ENCODE data around the gene RNASEH1.
"Not testable (repeated sequence)": the region's sequence is repeated elsewhere in the genome, so short reads cannot be mapped to it uniquely, and the experiment has no call there.

Gene RNASEH1

GRCh38 chr2:3516831-3517230, 41.3 kb downstream of the RNASEH1 start:
- H3K27ac ChIP-seq (ENCODE audit: low read depth, low read length) = no peak overlapping the region
- H4K5ac ChIP-seq (ENCODE audit: low read length) = no peak overlapping the region
- H3K4ac ChIP-seq (ENCODE audit: low read depth, low read length) = no peak overlapping the region
- no peaks in the 10 kb centered on the region for H3K79me1 ChIP-seq (ENCODE audit: low read length)
- no peak overlapping the region for H3K4me3 ChIP-seq (ENCODE audit: low read length)
- H2AK5ac ChIP-seq (ENCODE audit: low read length) = no peak overlapping the region
- no peaks in the 10 kb centered on the region for H3K27me3 ChIP-seq (ENCODE audit: insufficient read depth, low read length, poor library complexity)
- no peak overlapping the region for H3K4me2 ChIP-seq (ENCODE audit: low read length)
- no peak overlapping the region for H4K8ac ChIP-seq (ENCODE audit: low read depth, low read length)
- H3K79me2 ChIP-seq (ENCODE audit: control insufficient read depth, insufficient read depth, low read length) = peaks cover 2% of the 10 kb centered on the region
- H3K56ac ChIP-seq (ENCODE audit: low read length) = no peak overlapping the region
- no peak overlapping the region for H2BK120ac ChIP-seq (ENCODE audit: low read depth, low read length)
- H3K4me1 ChIP-seq (ENCODE audit: control insufficient read depth, low read depth, low read length) = peaks cover 9% of the 10 kb centered on the region
- no peaks in the 10 kb centered on the region for H3K36me3 ChIP-seq (ENCODE audit: control insufficient read depth, insufficient read depth, low read length)
- H3K9ac ChIP-seq (ENCODE audit: low read length) = no peak overlapping the region
- H3K18ac ChIP-seq (ENCODE audit: low read length) = no peak overlapping the region
- WGBS (ENCODE audit: extremely low coverage, insufficient coverage, low lambda C conversion rate) = no CpG with 5 or more reads among the region's 3 CpGs
- no peak overlapping the region for H2BK15ac ChIP-seq (replicated peaks; ENCODE audit: low read depth)
- H3K23ac ChIP-seq (ENCODE audit: low read length) = no peak overlapping the region
- H2BK5ac ChIP-seq (ENCODE audit: low read length) = no peak overlapping the region
- no peak for DNase-seq

- H2BK5ac ChIP-seq (ENCODE audit: low read length); DNase-seq; H3K23ac ChIP-seq (ENCODE audit: low read length); H3K27me3 ChIP-seq (ENCODE audit: insufficient read depth, low read length, poor library complexity); H3K18ac ChIP-seq (ENCODE audit: low read length); H3K4ac ChIP-seq (ENCODE audit: low read depth, low read length); H3K9ac ChIP-seq (ENCODE audit: low read length); H3K56ac ChIP-seq (ENCODE audit: low read length); H4K5ac ChIP-seq (ENCODE audit: low read length); H3K36me3 ChIP-seq (ENCODE audit: control insufficient read depth, insufficient read depth, low read length); H3K4me1 ChIP-seq (ENCODE audit: control insufficient read depth, low read depth, low read length); H2AK5ac ChIP-seq (ENCODE audit: low read length); H4K8ac ChIP-seq (ENCODE audit: low read depth, low read length); H3K27ac ChIP-seq (ENCODE audit: low read depth, low read length); H3K79me1 ChIP-seq (ENCODE audit: low read length); H3K4me2 ChIP-seq (ENCODE audit: low read length); H3K4me3 ChIP-seq (ENCODE audit: low read length); H3K79me2 ChIP-seq (ENCODE audit: control insufficient read depth, insufficient read depth, low read length); H2BK120ac ChIP-seq (ENCODE audit: low read depth, low read length); H2BK15ac ChIP-seq (replicated peaks; ENCODE audit: low read depth): not testable (repeated sequence)
- no CpG with 5 or more reads among the region's 5 CpGs for WGBS (ENCODE audit: extremely low coverage, insufficient coverage, low lambda C conversion rate)
Measured at GRCh38 chr2:3515438-3515837, 42.7 kb downstream of the RNASEH1 start.

- peaks cover 2% of the 10 kb centered on the region for H3K79me2 ChIP-seq (ENCODE audit: control insufficient read depth, insufficient read depth, low read length)
- no peaks in the 10 kb centered on the region for H3K79me1 ChIP-seq (ENCODE audit: low read length)
- no peak for DNase-seq
- no peak overlapping the region for H4K8ac ChIP-seq (ENCODE audit: low read depth, low read length)
- no peak overlapping the region for H2BK15ac ChIP-seq (replicated peaks; ENCODE audit: low read depth)
- H3K4me2 ChIP-seq (ENCODE audit: low read length) = no peak overlapping the region
- H2AK5ac ChIP-seq (ENCODE audit: low read length) = no peak overlapping the region
- H3K9ac ChIP-seq (ENCODE audit: low read length) = no peak overlapping the region
- H3K56ac ChIP-seq (ENCODE audit: low read length) = no peak overlapping the region
- no peaks in the 10 kb centered on the region for H3K36me3 ChIP-seq (ENCODE audit: control insufficient read depth, insufficient read depth, low read length)
- H3K18ac ChIP-seq (ENCODE audit: low read length) = no peak overlapping the region
- no peak overlapping the region for H3K27ac ChIP-seq (ENCODE audit: low read depth, low read length)
- no peak overlapping the region for H4K5ac ChIP-seq (ENCODE audit: low read length)
- WGBS (ENCODE audit: extremely low coverage, insufficient coverage, low lambda C conversion rate) = no CpG with 5 or more reads among the region's 3 CpGs
- H2BK5ac ChIP-seq (ENCODE audit: low read length) = no peak overlapping the region
- H3K4ac ChIP-seq (ENCODE audit: low read depth, low read length) = no peak overlapping the region
- no peak overlapping the region for H3K23ac ChIP-seq (ENCODE audit: low read length)
- H2BK120ac ChIP-seq (ENCODE audit: low read depth, low read length) = no peak overlapping the region
- H3K4me1 ChIP-seq (ENCODE audit: control insufficient read depth, low read depth, low read length) = no peaks in the 10 kb centered on the region
- H3K27me3 ChIP-seq (ENCODE audit: insufficient read depth, low read length, poor library complexity) = no peaks in the 10 kb centered on the region
- H3K4me3 ChIP-seq (ENCODE audit: low read length) = no peak overlapping the region
Measured at GRCh38 chr2:3513026-3513810, 44.9 kb downstream of the RNASEH1 start.

DNA sequence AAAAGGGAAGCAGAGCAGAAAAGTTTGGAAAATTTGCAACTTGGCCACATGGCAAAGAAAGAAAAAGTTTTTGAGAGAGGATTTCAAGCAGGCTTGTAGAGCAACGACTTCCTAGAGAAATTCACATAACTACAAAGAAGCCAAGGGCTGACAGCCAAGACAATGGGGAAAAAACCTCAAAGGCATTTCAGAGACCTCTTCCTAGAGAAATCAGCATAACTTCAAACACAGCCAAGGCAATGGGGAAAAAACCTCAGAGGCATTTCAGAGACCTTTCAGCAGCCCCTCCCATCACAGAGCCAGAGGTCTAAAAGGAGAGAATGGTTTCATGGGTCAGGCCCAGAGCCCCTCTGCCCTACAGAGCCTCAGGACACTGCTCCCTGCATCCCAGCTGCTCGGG, 46.0 kb downstream of the RNASEH1 start:
- Histone ChIP-seq H3K4me1 (ENCODE audit: control insufficient read depth, low read depth, low read length) (no peaks in the 10 kb centered on the region), H3K9ac (ENCODE audit: low read length) (no peak overlapping the region), H3K4me2 (ENCODE audit: low read length) (no peak overlapping the region), H3K56ac (ENCODE audit: low read length) (no peak overlapping the region), H3K23ac (ENCODE audit: low read length) (no peak overlapping the region), H4K5ac (ENCODE audit: low read length) (no peak overlapping the region), H4K8ac (ENCODE audit: low read depth, low read length) (no peak overlapping the region), H3K27me3 (ENCODE audit: insufficient read depth, low read length, poor library complexity) (no peaks in the 10 kb centered on the region), H3K36me3 (ENCODE audit: control insufficient read depth, insufficient read depth, low read length) (no peaks in the 10 kb centered on the region), H2AK5ac (ENCODE audit: low read length) (no peak overlapping the region), H2BK5ac (ENCODE audit: low read length) (no peak overlapping the region), H3K79me2 (ENCODE audit: control insufficient read depth, insufficient read depth, low read length) (no peaks in the 10 kb centered on the region), H2BK15ac (replicated peaks; ENCODE audit: low read depth) (no peak overlapping the region), H3K79me1 (ENCODE audit: low read length) (no peaks in the 10 kb centered on the region), H2BK120ac (ENCODE audit: low read depth, low read length) (no peak overlapping the region), H3K27ac (ENCODE audit: low read depth, low read length) (no peak overlapping the region), H3K4me3 (ENCODE audit: low read length) (no peak overlapping the region), H3K18ac (ENCODE audit: low read length) (no peak overlapping the region), H3K4ac (ENCODE audit: low read depth, low read length) (no peak overlapping the region)
- no CpG with 5 or more reads among the region's 2 CpGs for WGBS (ENCODE audit: extremely low coverage, insufficient coverage, low lambda C conversion rate)
- no peak for DNase-seq

DNA sequence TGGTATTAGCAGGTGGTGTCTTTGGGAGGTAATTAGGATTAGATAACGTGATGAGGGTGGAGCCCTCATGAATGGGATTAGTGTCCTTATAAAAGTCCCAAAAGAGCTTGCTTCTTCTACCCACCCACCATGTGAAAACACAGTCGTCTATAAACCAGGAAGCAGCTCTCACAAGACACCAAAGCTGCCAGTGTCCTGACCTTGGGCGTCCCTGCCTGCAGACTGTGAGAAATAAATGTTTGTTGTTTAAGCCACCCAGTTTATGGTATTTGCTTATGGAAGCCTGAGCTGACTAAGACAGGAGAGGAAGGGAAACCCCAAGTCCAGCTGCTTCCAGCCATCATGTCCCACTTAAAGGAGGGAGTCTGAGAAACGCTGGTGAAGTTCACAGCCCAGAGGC, 52.4 kb downstream of the RNASEH1 start:
- Histone ChIP-seq H2BK120ac (ENCODE audit: low read depth, low read length) (no peak overlapping the region), H3K4me3 (ENCODE audit: low read length) (no peak overlapping the region), H3K9ac (ENCODE audit: low read length) (no peak overlapping the region), H2BK5ac (ENCODE audit: low read length) (no peak overlapping the region), H2AK5ac (ENCODE audit: low read length) (no peak overlapping the region), H3K56ac (ENCODE audit: low read length) (no peak overlapping the region), H3K79me1 (ENCODE audit: low read length) (no peaks in the 10 kb centered on the region), H3K27ac (ENCODE audit: low read depth, low read length) (no peak overlapping the region), H4K8ac (ENCODE audit: low read depth, low read length) (no peak overlapping the region), H4K5ac (ENCODE audit: low read length) (no peak overlapping the region), H3K36me3 (ENCODE audit: control insufficient read depth, insufficient read depth, low read length) (no peaks in the 10 kb centered on the region), H3K4ac (ENCODE audit: low read depth, low read length) (no peak overlapping the region), H3K4me2 (ENCODE audit: low read length) (no peak overlapping the region), H3K79me2 (ENCODE audit: control insufficient read depth, insufficient read depth, low read length) (no peaks in the 10 kb centered on the region), H3K23ac (ENCODE audit: low read length) (no peak overlapping the region), H3K18ac (ENCODE audit: low read length) (no peak overlapping the region), H2BK15ac (replicated peaks; ENCODE audit: low read depth) (no peak overlapping the region), H3K27me3 (ENCODE audit: insufficient read depth, low read length, poor library complexity) (no peaks in the 10 kb centered on the region), H3K4me1 (ENCODE audit: control insufficient read depth, low read depth, low read length) (no peaks in the 10 kb centered on the region)
- WGBS (ENCODE audit: extremely low coverage, insufficient coverage, low lambda C conversion rate) = no CpG with 5 or more reads among the region's 4 CpGs
- no peak for DNase-seq

- no peaks in the 10 kb centered on the region for H3K36me3 ChIP-seq (ENCODE audit: control insufficient read depth, insufficient read depth, low read length)
- no peak overlapping the region for H3K23ac ChIP-seq (ENCODE audit: low read length)
- H2BK5ac ChIP-seq (ENCODE audit: low read length) = no peak overlapping the region
- H3K56ac ChIP-seq (ENCODE audit: low read length) = no peak overlapping the region
- H3K18ac ChIP-seq (ENCODE audit: low read length) = no peak overlapping the region
- no peaks in the 10 kb centered on the region for H3K79me1 ChIP-seq (ENCODE audit: low read length)
- no peak overlapping the region for H3K4ac ChIP-seq (ENCODE audit: low read depth, low read length)
- no peaks in the 10 kb centered on the region for H3K27me3 ChIP-seq (ENCODE audit: insufficient read depth, low read length, poor library complexity)
- DNase-seq = no peak
- no peaks in the 10 kb centered on the region for H3K4me1 ChIP-seq (ENCODE audit: control insufficient read depth, low read depth, low read length)
- H3K4me3 ChIP-seq (ENCODE audit: low read length) = no peak overlapping the region
- no peak overlapping the region for H2BK120ac ChIP-seq (ENCODE audit: low read depth, low read length)
- H3K9ac ChIP-seq (ENCODE audit: low read length) = no peak overlapping the region
- H4K5ac ChIP-seq (ENCODE audit: low read length) = no peak overlapping the region
- no peak overlapping the region for H3K27ac ChIP-seq (ENCODE audit: low read depth, low read length)
- no peak overlapping the region for H2AK5ac ChIP-seq (ENCODE audit: low read length)
- H3K79me2 ChIP-seq (ENCODE audit: control insufficient read depth, insufficient read depth, low read length) = no peaks in the 10 kb centered on the region
- H2BK15ac ChIP-seq (replicated peaks; ENCODE audit: low read depth) = no peak overlapping the region
- no peak overlapping the region for H3K4me2 ChIP-seq (ENCODE audit: low read length)
- no peak overlapping the region for H4K8ac ChIP-seq (ENCODE audit: low read depth, low read length)
- no CpG with 5 or more reads among the region's 5 CpGs for WGBS (ENCODE audit: extremely low coverage, insufficient coverage, low lambda C conversion rate)
Measured at GRCh38 chr2:3504741-3505140, 53.4 kb downstream of the RNASEH1 start.
